ENCODE results near the gene LHPP.

The LHPP gene

DNA sequence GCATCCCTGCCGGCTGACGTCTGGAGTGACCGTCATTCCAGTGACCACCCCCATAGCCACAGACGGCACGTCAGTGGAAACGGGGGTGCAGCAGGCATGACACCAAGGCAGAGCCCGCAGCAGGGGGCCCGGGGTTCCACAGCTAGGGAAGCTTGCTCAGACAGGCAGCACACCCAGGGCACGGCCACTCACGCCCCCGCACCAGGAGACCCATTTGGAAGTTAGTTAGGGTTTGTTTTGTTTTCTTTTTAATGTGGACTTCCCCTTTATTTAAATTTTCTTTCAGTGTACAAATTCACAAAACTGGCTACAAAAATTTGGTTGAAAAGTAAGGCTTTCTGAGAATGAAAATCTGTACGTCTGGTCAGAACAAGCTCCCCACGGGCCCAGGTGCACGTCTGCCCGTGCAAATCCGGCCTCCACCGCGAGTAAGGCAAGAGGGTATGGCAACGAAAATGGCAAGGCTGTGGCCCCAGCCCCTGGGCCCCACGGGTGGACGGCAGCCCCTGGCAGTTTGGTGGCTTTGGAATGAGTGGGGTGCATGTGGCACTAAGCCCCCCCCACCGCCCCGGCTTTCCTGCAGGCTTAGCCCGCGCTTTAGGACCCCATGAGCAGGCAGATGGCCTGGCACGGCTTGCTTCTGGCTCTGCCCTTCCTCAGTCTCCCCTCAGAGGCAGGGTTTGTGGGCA is 158.3 kb downstream of the LHPP start:
- TF ChIP-seq CSDC2 (CRISPR knock-in tag; IDR thresholded peaks at IDR 0.05) (no peak), SNAI2 (CRISPR knock-in tag; IDR thresholded peaks at IDR 0.05) (no peak), TCF4 (CRISPR knock-in tag; IDR thresholded peaks at IDR 0.05; ENCODE audit: borderline replicate concordance) (no peak), OSR1 (CRISPR knock-in tag; IDR thresholded peaks at IDR 0.05) (no peak), ZNF8 (CRISPR knock-in tag; IDR thresholded peaks at IDR 0.05) (no peak)
- TF ChIP-seq, protein P1, sequence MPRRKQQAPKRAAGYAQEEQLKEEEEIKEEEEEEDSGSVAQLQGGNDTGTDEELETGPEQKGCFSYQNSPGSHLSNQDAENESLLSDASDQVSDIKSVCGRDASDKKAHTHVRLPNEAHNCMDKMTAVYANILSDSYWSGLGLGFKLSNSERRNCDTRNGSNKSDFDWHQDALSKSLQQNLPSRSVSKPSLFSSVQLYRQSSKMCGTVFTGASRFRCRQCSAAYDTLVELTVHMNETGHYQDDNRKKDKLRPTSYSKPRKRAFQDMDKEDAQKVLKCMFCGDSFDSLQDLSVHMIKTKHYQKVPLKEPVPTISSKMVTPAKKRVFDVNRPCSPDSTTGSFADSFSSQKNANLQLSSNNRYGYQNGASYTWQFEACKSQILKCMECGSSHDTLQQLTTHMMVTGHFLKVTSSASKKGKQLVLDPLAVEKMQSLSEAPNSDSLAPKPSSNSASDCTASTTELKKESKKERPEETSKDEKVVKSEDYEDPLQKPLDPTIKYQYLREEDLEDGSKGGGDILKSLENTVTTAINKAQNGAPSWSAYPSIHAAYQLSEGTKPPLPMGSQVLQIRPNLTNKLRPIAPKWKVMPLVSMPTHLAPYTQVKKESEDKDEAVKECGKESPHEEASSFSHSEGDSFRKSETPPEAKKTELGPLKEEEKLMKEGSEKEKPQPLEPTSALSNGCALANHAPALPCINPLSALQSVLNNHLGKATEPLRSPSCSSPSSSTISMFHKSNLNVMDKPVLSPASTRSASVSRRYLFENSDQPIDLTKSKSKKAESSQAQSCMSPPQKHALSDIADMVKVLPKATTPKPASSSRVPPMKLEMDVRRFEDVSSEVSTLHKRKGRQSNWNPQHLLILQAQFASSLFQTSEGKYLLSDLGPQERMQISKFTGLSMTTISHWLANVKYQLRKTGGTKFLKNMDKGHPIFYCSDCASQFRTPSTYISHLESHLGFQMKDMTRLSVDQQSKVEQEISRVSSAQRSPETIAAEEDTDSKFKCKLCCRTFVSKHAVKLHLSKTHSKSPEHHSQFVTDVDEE (CRISPR knock-in tag; IDR thresholded peaks at IDR 0.05): no peak
- TF ChIP-seq, protein P2, sequence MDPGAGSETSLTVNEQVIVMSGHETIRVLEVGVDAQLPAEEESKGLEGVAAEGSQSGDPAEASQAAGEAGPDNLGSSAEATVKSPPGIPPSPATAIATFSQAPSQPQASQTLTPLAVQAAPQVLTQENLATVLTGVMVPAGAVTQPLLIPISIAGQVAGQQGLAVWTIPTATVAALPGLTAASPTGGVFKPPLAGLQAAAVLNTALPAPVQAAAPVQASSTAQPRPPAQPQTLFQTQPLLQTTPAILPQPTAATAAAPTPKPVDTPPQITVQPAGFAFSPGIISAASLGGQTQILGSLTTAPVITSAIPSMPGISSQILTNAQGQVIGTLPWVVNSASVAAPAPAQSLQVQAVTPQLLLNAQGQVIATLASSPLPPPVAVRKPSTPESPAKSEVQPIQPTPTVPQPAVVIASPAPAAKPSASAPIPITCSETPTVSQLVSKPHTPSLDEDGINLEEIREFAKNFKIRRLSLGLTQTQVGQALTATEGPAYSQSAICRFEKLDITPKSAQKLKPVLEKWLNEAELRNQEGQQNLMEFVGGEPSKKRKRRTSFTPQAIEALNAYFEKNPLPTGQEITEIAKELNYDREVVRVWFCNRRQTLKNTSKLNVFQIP (CRISPR knock-in tag; IDR thresholded peaks at IDR 0.05; ENCODE audit: borderline replicate concordance, low read depth): no peak
- TF ChIP-seq, protein P3, sequence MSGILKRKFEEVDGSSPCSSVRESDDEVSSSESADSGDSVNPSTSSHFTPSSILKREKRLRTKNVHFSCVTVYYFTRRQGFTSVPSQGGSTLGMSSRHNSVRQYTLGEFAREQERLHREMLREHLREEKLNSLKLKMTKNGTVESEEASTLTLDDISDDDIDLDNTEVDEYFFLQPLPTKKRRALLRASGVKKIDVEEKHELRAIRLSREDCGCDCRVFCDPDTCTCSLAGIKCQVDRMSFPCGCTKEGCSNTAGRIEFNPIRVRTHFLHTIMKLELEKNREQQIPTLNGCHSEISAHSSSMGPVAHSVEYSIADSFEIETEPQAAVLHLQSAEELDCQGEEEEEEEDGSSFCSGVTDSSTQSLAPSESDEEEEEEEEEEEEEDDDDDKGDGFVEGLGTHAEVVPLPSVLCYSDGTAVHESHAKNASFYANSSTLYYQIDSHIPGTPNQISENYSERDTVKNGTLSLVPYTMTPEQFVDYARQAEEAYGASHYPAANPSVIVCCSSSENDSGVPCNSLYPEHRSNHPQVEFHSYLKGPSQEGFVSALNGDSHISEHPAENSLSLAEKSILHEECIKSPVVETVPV (CRISPR knock-in tag; IDR thresholded peaks at IDR 0.05): no peak
- no peak for ATAC-seq

DNA sequence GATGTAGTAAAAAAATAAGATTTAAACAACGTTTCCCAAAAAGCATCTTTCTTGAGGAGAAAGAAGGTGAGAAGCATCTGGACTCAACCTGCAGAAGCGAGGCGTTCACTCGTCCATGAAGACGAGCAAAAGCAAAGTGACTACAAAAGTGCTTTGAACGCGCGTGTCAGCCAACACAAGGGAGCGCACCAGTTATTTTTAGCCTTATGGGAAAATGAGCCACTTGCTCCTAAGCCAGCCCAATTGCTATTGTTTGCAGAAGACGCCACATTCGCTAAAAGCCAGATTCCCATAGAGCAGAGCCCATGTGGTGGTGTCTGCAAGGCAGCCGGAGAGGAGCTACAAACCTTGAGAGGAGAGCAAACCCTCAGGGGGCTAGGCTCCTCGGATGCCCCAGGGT is 160.0 kb downstream of the LHPP start:
- no peak for ATAC-seq
- TF ChIP-seq TCF4 (CRISPR knock-in tag; IDR thresholded peaks at IDR 0.05; ENCODE audit: borderline replicate concordance): no peak
- no peak for TF ChIP-seq OSR1 (CRISPR knock-in tag; IDR thresholded peaks at IDR 0.05)
- TF ChIP-seq, protein P1 (CRISPR knock-in tag; IDR thresholded peaks at IDR 0.05): no peak
- no peak for TF ChIP-seq PPARA (CRISPR knock-in tag; IDR thresholded peaks at IDR 0.05; ENCODE audit: borderline replicate concordance)
- TF ChIP-seq ESRRG (CRISPR knock-in tag; IDR thresholded peaks at IDR 0.05): no peak
- TF ChIP-seq ISL1 (CRISPR knock-in tag; IDR thresholded peaks at IDR 0.05): no peak
- TF ChIP-seq ZNF70 (CRISPR knock-in tag; IDR thresholded peaks at IDR 0.05): no peak
- TF ChIP-seq TOX (CRISPR knock-in tag; IDR thresholded peaks at IDR 0.05; ENCODE audit: borderline replicate concordance): no peak
- no peak for TF ChIP-seq ZFP30 (CRISPR knock-in tag; IDR thresholded peaks at IDR 0.05)
- no peak for TF ChIP-seq ZFP3 (CRISPR knock-in tag; IDR thresholded peaks at IDR 0.05)
- no peak for TF ChIP-seq GLIS3 (CRISPR knock-in tag; IDR thresholded peaks at IDR 0.05)
- no peak for TF ChIP-seq ZNF8 (CRISPR knock-in tag; IDR thresholded peaks at IDR 0.05)
- TF ChIP-seq ZC3H10 (CRISPR knock-in tag; IDR thresholded peaks at IDR 0.05): no peak
- TF ChIP-seq, protein P4, sequence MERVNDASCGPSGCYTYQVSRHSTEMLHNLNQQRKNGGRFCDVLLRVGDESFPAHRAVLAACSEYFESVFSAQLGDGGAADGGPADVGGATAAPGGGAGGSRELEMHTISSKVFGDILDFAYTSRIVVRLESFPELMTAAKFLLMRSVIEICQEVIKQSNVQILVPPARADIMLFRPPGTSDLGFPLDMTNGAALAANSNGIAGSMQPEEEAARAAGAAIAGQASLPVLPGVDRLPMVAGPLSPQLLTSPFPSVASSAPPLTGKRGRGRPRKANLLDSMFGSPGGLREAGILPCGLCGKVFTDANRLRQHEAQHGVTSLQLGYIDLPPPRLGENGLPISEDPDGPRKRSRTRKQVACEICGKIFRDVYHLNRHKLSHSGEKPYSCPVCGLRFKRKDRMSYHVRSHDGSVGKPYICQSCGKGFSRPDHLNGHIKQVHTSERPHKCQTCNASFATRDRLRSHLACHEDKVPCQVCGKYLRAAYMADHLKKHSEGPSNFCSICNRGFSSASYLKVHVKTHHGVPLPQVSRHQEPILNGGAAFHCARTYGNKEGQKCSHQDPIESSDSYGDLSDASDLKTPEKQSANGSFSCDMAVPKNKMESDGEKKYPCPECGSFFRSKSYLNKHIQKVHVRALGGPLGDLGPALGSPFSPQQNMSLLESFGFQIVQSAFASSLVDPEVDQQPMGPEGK (CRISPR knock-in tag; IDR thresholded peaks at IDR 0.05; ENCODE audit: borderline replicate concordance): no peak
- TF ChIP-seq, protein P3 (CRISPR knock-in tag; IDR thresholded peaks at IDR 0.05): no peak
- TF ChIP-seq ZNF565 (CRISPR knock-in tag; conservative IDR thresholded peaks at IDR 0.05; ENCODE audit: low read depth): no peak
- TF ChIP-seq, protein P5, sequence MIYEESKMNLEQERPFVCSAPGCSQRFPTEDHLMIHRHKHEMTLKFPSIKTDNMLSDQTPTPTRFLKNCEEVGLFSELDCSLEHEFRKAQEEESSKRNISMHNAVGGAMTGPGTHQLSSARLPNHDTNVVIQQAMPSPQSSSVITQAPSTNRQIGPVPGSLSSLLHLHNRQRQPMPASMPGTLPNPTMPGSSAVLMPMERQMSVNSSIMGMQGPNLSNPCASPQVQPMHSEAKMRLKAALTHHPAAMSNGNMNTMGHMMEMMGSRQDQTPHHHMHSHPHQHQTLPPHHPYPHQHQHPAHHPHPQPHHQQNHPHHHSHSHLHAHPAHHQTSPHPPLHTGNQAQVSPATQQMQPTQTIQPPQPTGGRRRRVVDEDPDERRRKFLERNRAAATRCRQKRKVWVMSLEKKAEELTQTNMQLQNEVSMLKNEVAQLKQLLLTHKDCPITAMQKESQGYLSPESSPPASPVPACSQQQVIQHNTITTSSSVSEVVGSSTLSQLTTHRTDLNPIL (CRISPR knock-in tag; IDR thresholded peaks at IDR 0.05; ENCODE audit: low read depth): no peak
- TF ChIP-seq, protein P2 (CRISPR knock-in tag; IDR thresholded peaks at IDR 0.05; ENCODE audit: borderline replicate concordance, low read depth): no peak

Measured in SK-N-SH treated with all-trans-retinoic acid at 6 μM for 48 hours (cell line).